Peyer's patch (tissue), 4 donors: ENCODE data around the gene DDI2.

Experiments used
- CTCF ChIP-seq, 6 experiments: fragments of 450-650 bp in 4 of 6; fragments of 200-600 bp in 2 of 6; sonication (generic) in 1 of 6; IDR thresholded peaks; one replicate each; pipeline ENCODE4 v1.5.1; 2017 to 2019; ENCODE audit warnings: antibody characterized with exemption in 6 of 6, mild to moderate bottlenecking in 3 of 6, moderate library complexity in 1 of 6
- POLR2A ChIP-seq, 2 donors: fragments of 450-650 bp; IDR thresholded peaks; one replicate each; pipeline ENCODE4 v1.5.1; 2017; ENCODE audit warnings: antibody characterized with exemption in 2 of 2, mild to moderate bottlenecking in 2 of 2, moderate library complexity in 2 of 2

- TF ChIP-seq POLR2A (IDR thresholded peaks at IDR 0.05) (no peak), CTCF (IDR thresholded peaks at IDR 0.05) (no peak)
Observed at GRCh38 chr1:15624133-15624714, 7.0 kb downstream of the DDI2 start.
